SK-N-MC (cell line): ENCODE results near the gene ABCB8.
A peak's percentile ranks its signal among the peaks of the same experiment; 100 is the strongest.

Source experiments
- EZH2 ChIP-seq: fragments of 200-600 bp; sonication (generic); IDR thresholded peaks from one replicate; pipeline ENCODE4 v1.6.1; 2017; ENCODE audit warnings: antibody characterized with exemption
- POLR2AphosphoS5 ChIP-seq: IDR thresholded peaks from 2 replicates; pipeline ENCODE4 v1.6.1; 2012; ENCODE audit warnings: mild to moderate bottlenecking, low read depth, low read length, borderline replicate concordance

DNA sequence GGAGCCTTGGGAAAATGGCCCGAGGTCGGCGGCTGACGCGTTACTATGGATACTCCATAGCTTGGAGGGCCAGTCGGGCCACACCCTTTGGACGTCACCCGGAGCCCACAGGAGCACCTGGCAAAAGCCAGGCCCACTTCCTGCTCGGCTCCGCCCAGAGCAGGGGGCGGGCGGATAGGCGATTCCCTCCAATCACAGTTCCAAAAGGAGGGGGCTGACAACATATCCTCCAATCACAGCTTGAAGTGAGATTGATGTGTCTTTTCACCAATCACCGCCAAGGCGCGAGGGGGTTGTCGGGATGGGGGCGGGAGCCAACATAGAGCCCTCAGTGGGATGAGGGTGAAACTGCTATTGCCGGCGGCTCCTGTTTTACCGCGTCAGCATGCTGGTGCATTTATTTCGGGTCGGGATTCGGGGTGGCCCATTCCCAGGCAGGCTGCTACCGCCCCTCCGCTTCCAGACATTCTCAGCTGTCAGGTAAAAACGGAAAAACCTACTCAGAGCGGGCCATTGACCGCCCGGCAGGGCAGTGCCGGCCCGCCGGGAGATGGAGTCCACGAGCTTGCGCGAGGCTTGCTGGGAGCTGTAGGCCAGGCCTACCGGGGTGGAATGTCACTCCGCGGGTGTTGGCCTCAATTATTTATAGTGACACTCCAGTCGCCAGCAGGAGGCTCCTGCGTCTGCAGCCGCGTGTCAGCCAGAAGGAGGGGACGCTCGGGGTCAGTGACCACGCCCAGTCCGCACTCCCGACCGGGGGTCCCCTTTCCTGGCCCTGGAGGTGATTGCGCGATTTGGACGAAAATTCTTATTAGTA lies at the start of gene ABCB8:
- TF ChIP-seq EZH2 (no peak), POLR2AphosphoS5 (peak; percentile 85)
